ENCODE results near the gene CFAP119.

Gene CFAP119

GRCh38 chr16:30760577-30761426 is 1.1 kb downstream of the CFAP119 start:
- no peak for DNase-seq

- no peak for DNase-seq
Observed at GRCh38 chr16:30760001-30760559, 1.8 kb downstream of the CFAP119 start.

- no peak for DNase-seq
Observed at GRCh38 chr16:30758988-30759491, 2.8 kb downstream of the CFAP119 start.

- no peak for DNase-seq
Observed at GRCh38 chr16:30757316-30757715, 4.5 kb downstream of the CFAP119 start.

GRCh38 chr16:30756781-30757100 is 5.1 kb downstream of the CFAP119 start:
- DNase-seq: no peak

GRCh38 chr16:30755955-30756780 is 5.7 kb downstream of the CFAP119 start:
- no peak for DNase-seq

- no peak for DNase-seq
Observed at GRCh38 chr16:30753596-30753995, 8.3 kb downstream of the CFAP119 start.

GRCh38 chr16:30750876-30751465 is 10.9 kb downstream of the CFAP119 start:
- no peak for DNase-seq

- DNase-seq: no peak
Observed at GRCh38 chr16:30750201-30750600, 11.7 kb downstream of the CFAP119 start.

GRCh38 chr16:30748634-30749445 is 13.0 kb downstream of the CFAP119 start:
- DNase-seq: peak; percentile 48

- peak; percentile 99 for DNase-seq
Observed at GRCh38 chr16:30747799-30748633, 13.8 kb downstream of the CFAP119 start, which contains the start of gene PHKG2. Gene PHKG2, plus strand, starts transcription at chr16:30748425. Its CDS starts 396 bp downstream, at chr16:30748821.

- DNase-seq: no peak
Observed at GRCh38 chr16:30747331-30747730, 14.5 kb downstream of the CFAP119 start.

GRCh38 chr16:30746638-30747175 is 15.2 kb downstream of the CFAP119 start:
- no peak for DNase-seq

- no peak for DNase-seq
Observed at GRCh38 chr16:30745082-30745481, 16.8 kb downstream of the CFAP119 start.

GRCh38 chr16:30744183-30744582 is 17.7 kb downstream of the CFAP119 start:
- DNase-seq: no peak

- no peak for DNase-seq
Observed at GRCh38 chr16:30743716-30744115, 18.1 kb downstream of the CFAP119 start.

GRCh38 chr16:30741461-30741914 is 20.4 kb downstream of the CFAP119 start:
- no peak for DNase-seq

- no peak for DNase-seq
Observed at GRCh38 chr16:30740364-30741251, 21.3 kb downstream of the CFAP119 start.

Measured in NCI-H146 (cell line).